AG09309 (cell line): ENCODE data around the gene NKAIN4.

ENCODE experiments used
- DNase-seq: peaks from one replicate; pipeline ENCODE4 v3.0.0-alpha.2; 2010; ENCODE audit warnings: low read depth
- H3K4me3 ChIP-seq: 2 replicates; pipeline ENCODE4 v1.5.1; 2011; ENCODE audit warnings: mild to moderate bottlenecking, low read depth, low read length, moderate library complexity; ENCODE audit not compliant: control insufficient read depth
- CTCF ChIP-seq: IDR thresholded peaks from 2 replicates; pipeline ENCODE4 v1.5.1; 2011; ENCODE audit warnings: mild to moderate bottlenecking, low read depth, low read length, inconsistent platforms; ENCODE audit not compliant: insufficient read depth, control insufficient read depth; ENCODE audit errors: missing control alignments

The NKAIN4 gene

GRCh38 chr20:63264519-63264918, 10.3 kb upstream of the NKAIN4 start:
- DNase-seq, result no peak
- TF ChIP-seq CTCF, result no peak
- H3K4me3 ChIP-seq, result no peak overlapping the region

- no peak overlapping the region for H3K4me3 ChIP-seq
- no peak for TF ChIP-seq CTCF
- no peak for DNase-seq
These were observed 9.7 kb upstream of the NKAIN4 start for GRCh38 chr20:63264000-63264399.

GRCh38 chr20:63262836-63263235, 8.6 kb upstream of the NKAIN4 start:
- no peak overlapping the region for H3K4me3 ChIP-seq
- TF ChIP-seq CTCF, result no peak
- DNase-seq, result no peak

GRCh38 chr20:63261795-63262528, 7.7 kb upstream of the NKAIN4 start:
- TF ChIP-seq CTCF, result no peak

GRCh38 chr20:63261060-63261794, 7.0 kb upstream of the NKAIN4 start:
- no peak for TF ChIP-seq CTCF
- no peak overlapping the region for H3K4me3 ChIP-seq
- no peak for DNase-seq

More at GRCh38 chr20:63261795-63262528, 7.7 kb upstream of the NKAIN4 start:
- no peak overlapping the region for H3K4me3 ChIP-seq
- DNase-seq, result no peak

- DNase-seq, result no peak
- H3K4me3 ChIP-seq, result no peak overlapping the region
- no peak for TF ChIP-seq CTCF
These were observed 6.3 kb upstream of the NKAIN4 start for GRCh38 chr20:63260521-63260920.
